Activated T-helper 17 cell treated with anti-CD3 and anti-CD28 coated beads, Interleukin-2, amount 50 U/mL, for 72 hours (primary cell): Measurements from ENCODE around the gene LMTK2. TPM values are rescaled to one million over a fixed set of nuclear protein-coding genes. Genes with fewer than 3 reads are reported as not detected.

Experiments used
- ATAC-seq: fragments of 150-1000 bp; cut with Tn5 transposase; replicated peaks from 2 replicates; pipeline ENCODE4 v1.10.0; 2021; ENCODE audit warnings: mild to moderate bottlenecking, moderate library complexity
- H3K27ac Mint-ChIP-seq: one replicate; pipeline ENCODE4 v1.8.0; 2022; ENCODE audit warnings: mixed read lengths
- H3K27me3 Mint-ChIP-seq: one replicate; pipeline ENCODE4 v1.8.0; 2022; ENCODE audit warnings: mixed read lengths
- H3K36me3 Mint-ChIP-seq: one replicate; pipeline ENCODE4 v1.8.0; 2022; ENCODE audit warnings: low read depth, mild to moderate bottlenecking, mixed read lengths
- H3K4me1 Mint-ChIP-seq: one replicate; pipeline ENCODE4 v1.8.0; 2022; ENCODE audit warnings: mixed read lengths
- H3K4me3 Mint-ChIP-seq: one replicate; pipeline ENCODE4 v1.8.0; 2022; ENCODE audit warnings: mild to moderate bottlenecking, mixed read lengths
- H3K9me3 Mint-ChIP-seq: one replicate; pipeline ENCODE4 v1.8.0; 2022; ENCODE audit warnings: mixed read lengths
- total RNA-seq, 2 donors: library from RNA; stranded (reverse); gene quantifications; one replicate each; pipeline ENCODE4 v1.2.3, GENCODE V29; 2022

Gene LMTK2
- total RNA-seq, 2 donors from 2014 or later = 8.6 to 15.8 TPM

- Mint-ChIP-seq H3K4me1 (no peaks in the 10 kb centered on the region), H3K9me3 (no peaks in the 10 kb centered on the region), H3K4me3 (no peak overlapping the region), H3K27ac (no peak overlapping the region), H3K27me3 (no peaks in the 10 kb centered on the region), H3K36me3 (peaks cover 56% of the 10 kb centered on the region)
- no peak for ATAC-seq
Measured at GRCh38 chr7:98240961-98241673, 134.5 kb downstream of the LMTK2 start.

- H3K9me3 Mint-ChIP-seq = no peaks in the 10 kb centered on the region
- H3K27ac Mint-ChIP-seq = no peak overlapping the region
- no peaks in the 10 kb centered on the region for H3K4me1 Mint-ChIP-seq
- no peak for ATAC-seq
- H3K4me3 Mint-ChIP-seq = no peak overlapping the region
- H3K36me3 Mint-ChIP-seq = peaks cover 53% of the 10 kb centered on the region
- H3K27me3 Mint-ChIP-seq = no peaks in the 10 kb centered on the region
Measured at GRCh38 chr7:98241674-98242241, 135.1 kb downstream of the LMTK2 start.

- no peak for ATAC-seq
- Mint-ChIP-seq H3K27ac (no peak overlapping the region), H3K36me3 (peaks cover 52% of the 10 kb centered on the region), H3K4me3 (no peak overlapping the region), H3K4me1 (no peaks in the 10 kb centered on the region), H3K9me3 (no peaks in the 10 kb centered on the region), H3K27me3 (no peaks in the 10 kb centered on the region)
Measured at GRCh38 chr7:98242342-98242741, 135.7 kb downstream of the LMTK2 start.

GRCh38 chr7:98242934-98243333 lies 136.3 kb downstream of the LMTK2 start:
- peaks cover 49% of the 10 kb centered on the region for H3K36me3 Mint-ChIP-seq
- H3K27me3 Mint-ChIP-seq = no peaks in the 10 kb centered on the region
- peaks cover under 1% of the 10 kb centered on the region for H3K4me1 Mint-ChIP-seq
- no peak overlapping the region for H3K27ac Mint-ChIP-seq
- ATAC-seq = no peak
- no peak overlapping the region for H3K4me3 Mint-ChIP-seq
- no peaks in the 10 kb centered on the region for H3K9me3 Mint-ChIP-seq

- Mint-ChIP-seq H3K4me1 (peaks cover 12% of the 10 kb centered on the region), H3K36me3 (peaks cover 45% of the 10 kb centered on the region), H3K27ac (no peak overlapping the region), H3K9me3 (no peaks in the 10 kb centered on the region), H3K4me3 (no peak overlapping the region), H3K27me3 (no peaks in the 10 kb centered on the region)
- ATAC-seq = no peak
Measured at GRCh38 chr7:98244871-98245270, 138.2 kb downstream of the LMTK2 start.

- Mint-ChIP-seq H3K27me3 (no peaks in the 10 kb centered on the region), H3K4me1 (peaks cover 21% of the 10 kb centered on the region), H3K4me3 (no peak overlapping the region), H3K27ac (peak overlapping the region; percentile 94), H3K36me3 (peaks cover 31% of the 10 kb centered on the region), H3K9me3 (no peaks in the 10 kb centered on the region)
- ATAC-seq = no peak
Measured at GRCh38 chr7:98248156-98248555, 141.5 kb downstream of the LMTK2 start.

GRCh38 chr7:98249106-98249505 lies 142.4 kb downstream of the LMTK2 start:
- no peaks in the 10 kb centered on the region for H3K9me3 Mint-ChIP-seq
- H3K4me1 Mint-ChIP-seq = peaks cover 21% of the 10 kb centered on the region
- ATAC-seq = no peak
- peak overlapping the region; percentile 94 for H3K27ac Mint-ChIP-seq
- peaks cover 31% of the 10 kb centered on the region for H3K36me3 Mint-ChIP-seq
- no peaks in the 10 kb centered on the region for H3K27me3 Mint-ChIP-seq
- peak overlapping the region; percentile 94 for H3K4me3 Mint-ChIP-seq

GRCh38 chr7:98250789-98251188 lies 144.1 kb downstream of the LMTK2 start:
- Mint-ChIP-seq H3K4me3 (peak overlapping the region; percentile 94), H3K4me1 (peaks cover 29% of the 10 kb centered on the region), H3K9me3 (no peaks in the 10 kb centered on the region), H3K27ac (peak overlapping the region; percentile 94), H3K36me3 (peaks cover 35% of the 10 kb centered on the region), H3K27me3 (no peaks in the 10 kb centered on the region)
- peak; percentile 15 for ATAC-seq

GRCh38 chr7:98251231-98251600 lies 144.6 kb downstream of the LMTK2 start:
- Mint-ChIP-seq H3K4me1 (peaks cover 29% of the 10 kb centered on the region), H3K9me3 (no peaks in the 10 kb centered on the region), H3K27ac (peak overlapping the region; percentile 94), H3K27me3 (no peaks in the 10 kb centered on the region), H3K36me3 (peaks cover 31% of the 10 kb centered on the region), H3K4me3 (peak overlapping the region; percentile 94)
- ATAC-seq = no peak

GRCh38 chr7:98251601-98252424 lies 145.2 kb downstream of the LMTK2 start, which contains the start of gene TECPR1:
Gene TECPR1, minus strand, starts transcription at chr7:98252232. Its CDS starts 6,086 bp downstream, at chr7:98246146.
- peaks cover 34% of the 10 kb centered on the region for H3K36me3 Mint-ChIP-seq
- H3K27me3 Mint-ChIP-seq = no peaks in the 10 kb centered on the region
- H3K27ac Mint-ChIP-seq = peak within 1 kb of the TSS; percentile 94
- ATAC-seq = peak; percentile 97
- no peaks in the 10 kb centered on the region for H3K9me3 Mint-ChIP-seq
- H3K4me1 Mint-ChIP-seq = peaks cover 29% of the 10 kb centered on the region
- H3K4me3 Mint-ChIP-seq = peak within 1 kb of the TSS; percentile 94

- H3K27me3 Mint-ChIP-seq = no peaks in the 10 kb centered on the region
- H3K27ac Mint-ChIP-seq = peak overlapping the region; percentile 88
- peaks cover 29% of the 10 kb centered on the region for H3K4me1 Mint-ChIP-seq
- H3K36me3 Mint-ChIP-seq = peaks cover 41% of the 10 kb centered on the region
- ATAC-seq = peak; percentile 36
- no peaks in the 10 kb centered on the region for H3K9me3 Mint-ChIP-seq
- peak overlapping the region; percentile 94 for H3K4me3 Mint-ChIP-seq
Measured at GRCh38 chr7:98252425-98253054, 145.9 kb downstream of the LMTK2 start.

- Mint-ChIP-seq H3K27ac (peak overlapping the region; percentile 94), H3K27me3 (no peaks in the 10 kb centered on the region), H3K36me3 (peaks cover 33% of the 10 kb centered on the region), H3K9me3 (no peaks in the 10 kb centered on the region), H3K4me3 (peak overlapping the region; percentile 48), H3K4me1 (peaks cover 19% of the 10 kb centered on the region)
- ATAC-seq = no peak
Measured at GRCh38 chr7:98254516-98254915, 147.9 kb downstream of the LMTK2 start.

GRCh38 chr7:98254951-98255610 lies 148.4 kb downstream of the LMTK2 start:
- H3K4me3 Mint-ChIP-seq = peak overlapping the region; percentile 48
- no peaks in the 10 kb centered on the region for H3K27me3 Mint-ChIP-seq
- peaks cover 28% of the 10 kb centered on the region for H3K36me3 Mint-ChIP-seq
- H3K9me3 Mint-ChIP-seq = no peaks in the 10 kb centered on the region
- peaks cover 15% of the 10 kb centered on the region for H3K4me1 Mint-ChIP-seq
- ATAC-seq = peak; percentile 25
- H3K27ac Mint-ChIP-seq = peak overlapping the region; percentile 94

- ATAC-seq = no peak
- peak overlapping the region; percentile 54 for H3K27ac Mint-ChIP-seq
- no peaks in the 10 kb centered on the region for H3K9me3 Mint-ChIP-seq
Measured at GRCh38 chr7:98256431-98256830, 149.8 kb downstream of the LMTK2 start.

More at GRCh38 chr7:98256431-98256830, 149.8 kb downstream of the LMTK2 start:
- H3K27me3 Mint-ChIP-seq = no peaks in the 10 kb centered on the region
- peaks cover 27% of the 10 kb centered on the region for H3K36me3 Mint-ChIP-seq
- peaks cover 8% of the 10 kb centered on the region for H3K4me1 Mint-ChIP-seq
- no peak overlapping the region for H3K4me3 Mint-ChIP-seq
